Right kidney (tissue), 9 donors: ENCODE data around the gene GPR149.
"Not testable (repeated sequence)": the region's sequence is repeated elsewhere in the genome, so short reads cannot be mapped to it uniquely, and the experiment has no call there.

Experiments
- DNase-seq: peaks from one replicate; pipeline ENCODE4 v3.0.0-alpha.2; 2016
- long read RNA-seq, 8 donors: transcript quantifications; one replicate each; lab custom pipeline, GENCODE V29; 2026

The GPR149 gene, protein sequence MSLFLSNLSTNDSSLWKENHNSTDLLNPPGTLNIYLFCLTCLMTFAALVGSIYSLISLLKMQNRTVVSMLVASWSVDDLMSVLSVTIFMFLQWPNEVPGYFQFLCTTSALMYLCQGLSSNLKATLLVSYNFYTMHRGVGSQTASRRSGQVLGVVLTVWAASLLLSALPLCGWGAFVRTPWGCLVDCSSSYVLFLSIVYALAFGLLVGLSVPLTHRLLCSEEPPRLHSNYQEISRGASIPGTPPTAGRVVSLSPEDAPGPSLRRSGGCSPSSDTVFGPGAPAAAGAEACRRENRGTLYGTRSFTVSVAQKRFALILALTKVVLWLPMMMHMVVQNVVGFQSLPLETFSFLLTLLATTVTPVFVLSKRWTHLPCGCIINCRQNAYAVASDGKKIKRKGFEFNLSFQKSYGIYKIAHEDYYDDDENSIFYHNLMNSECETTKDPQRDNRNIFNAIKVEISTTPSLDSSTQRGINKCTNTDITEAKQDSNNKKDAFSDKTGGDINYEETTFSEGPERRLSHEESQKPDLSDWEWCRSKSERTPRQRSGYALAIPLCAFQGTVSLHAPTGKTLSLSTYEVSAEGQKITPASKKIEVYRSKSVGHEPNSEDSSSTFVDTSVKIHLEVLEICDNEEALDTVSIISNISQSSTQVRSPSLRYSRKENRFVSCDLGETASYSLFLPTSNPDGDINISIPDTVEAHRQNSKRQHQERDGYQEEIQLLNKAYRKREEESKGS
- long read RNA-seq, donor 1 = 0 reads
- long read RNA-seq, donor 2 = 0 reads
- long read RNA-seq, donor 3 = 0 reads
- long read RNA-seq, donor 4 = 0 reads
- long read RNA-seq, donor 5 = 0 reads
- long read RNA-seq, donor 6 = 0 reads
- long read RNA-seq, donor 7 = 0 reads
- long read RNA-seq, donor 8 = 0 reads

DNA sequence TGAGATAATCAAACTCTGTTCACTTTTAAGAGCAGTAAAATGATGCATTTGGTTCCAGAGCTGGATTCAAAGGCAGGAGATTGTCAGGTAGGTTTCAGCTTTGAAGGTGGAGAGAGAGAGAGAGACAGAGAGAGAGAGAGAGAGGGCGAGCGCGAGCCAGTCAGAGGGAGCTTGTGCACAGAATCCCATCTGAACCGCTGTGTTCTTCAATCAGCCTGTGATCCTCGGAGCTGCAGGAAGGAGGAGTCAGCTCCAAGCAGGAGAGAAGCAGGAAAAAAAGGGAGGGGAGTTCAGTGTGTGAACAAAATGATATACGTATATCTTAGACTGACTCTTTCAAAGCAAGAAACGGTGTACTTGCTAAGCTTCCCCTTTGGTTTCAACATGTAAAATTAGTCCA, at the start of gene GPR149:
Gene GPR149, minus strand, starts transcription at position 177 of the 400 bp plus-strand sequence. CDS start 575 bp downstream, outside the sequence.
- no peak for DNase-seq

DNA sequence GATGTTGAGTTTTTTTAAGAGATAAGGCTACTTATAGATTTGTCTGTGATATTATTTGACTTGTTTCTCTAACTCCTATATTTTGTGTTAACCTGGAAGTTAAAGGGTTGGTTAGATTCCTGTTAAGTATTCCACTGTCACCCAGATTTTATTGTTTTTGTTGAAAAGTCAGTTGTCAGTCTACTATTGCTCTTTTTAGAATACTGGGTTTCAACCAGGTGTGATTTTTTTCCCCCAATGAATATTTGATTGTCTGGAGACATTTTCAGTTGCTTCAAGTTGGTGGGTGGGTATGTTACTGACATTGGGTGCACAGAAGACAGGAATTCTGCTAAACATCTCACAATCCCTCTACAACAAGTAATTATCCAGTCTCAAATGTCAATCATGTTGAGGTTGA, 43.8 kb upstream of the GPR149 start:
- no peak for DNase-seq

DNA sequence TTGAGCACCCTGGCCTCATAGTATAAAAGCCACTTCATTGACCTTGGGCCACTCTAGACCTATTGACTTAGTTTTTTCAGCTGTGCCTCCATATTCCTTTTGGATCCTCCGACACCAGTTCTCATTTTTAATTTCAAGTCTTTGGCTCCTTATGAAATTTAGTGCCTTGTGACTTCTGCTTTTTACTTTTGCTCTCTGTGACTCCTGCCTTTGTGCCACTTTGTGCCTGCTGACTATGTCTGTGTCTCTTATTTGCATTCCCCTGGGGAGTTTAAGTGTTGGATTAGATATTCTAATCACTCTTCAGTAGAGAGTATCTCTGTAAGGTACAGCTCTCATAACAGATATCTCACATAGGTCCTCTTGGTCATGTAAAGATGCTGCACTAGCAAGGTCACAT, 39.6 kb upstream of the GPR149 start:
- DNase-seq = no peak

DNA sequence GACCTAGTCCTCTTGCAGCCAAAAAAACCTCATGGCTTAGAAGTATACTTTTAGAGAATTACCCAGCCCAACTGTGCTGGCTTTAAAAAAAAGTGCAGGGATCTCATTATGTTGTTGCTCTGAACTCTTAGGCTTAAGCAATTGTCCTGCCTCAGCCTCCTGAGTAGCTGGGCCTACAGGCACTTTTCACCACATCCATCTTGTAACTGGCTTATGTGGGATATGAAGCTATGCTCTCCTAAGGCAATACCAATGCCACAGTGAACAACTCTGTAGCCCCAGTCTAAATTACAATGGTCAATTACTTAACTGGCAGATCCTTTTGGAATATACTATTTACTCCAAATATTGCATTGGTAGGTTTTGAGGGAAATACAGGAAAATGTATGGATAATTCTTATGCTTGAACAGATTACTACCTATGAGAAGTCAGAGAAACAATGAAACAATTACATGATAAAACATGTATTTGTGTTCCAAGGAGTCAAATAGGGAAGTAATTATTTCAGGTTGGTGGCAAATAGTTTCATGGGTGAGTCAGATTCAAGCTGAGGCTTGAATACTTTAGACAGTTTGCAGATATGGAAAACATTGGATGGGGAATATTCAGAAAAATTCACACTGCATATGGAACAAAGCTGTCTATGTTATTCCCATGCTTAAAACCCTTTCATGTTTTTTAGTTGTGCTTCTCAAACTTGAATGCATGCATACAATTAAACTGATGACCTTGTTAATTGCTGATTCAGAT, 34.6 kb upstream of the GPR149 start:
- DNase-seq = no peak

DNA sequence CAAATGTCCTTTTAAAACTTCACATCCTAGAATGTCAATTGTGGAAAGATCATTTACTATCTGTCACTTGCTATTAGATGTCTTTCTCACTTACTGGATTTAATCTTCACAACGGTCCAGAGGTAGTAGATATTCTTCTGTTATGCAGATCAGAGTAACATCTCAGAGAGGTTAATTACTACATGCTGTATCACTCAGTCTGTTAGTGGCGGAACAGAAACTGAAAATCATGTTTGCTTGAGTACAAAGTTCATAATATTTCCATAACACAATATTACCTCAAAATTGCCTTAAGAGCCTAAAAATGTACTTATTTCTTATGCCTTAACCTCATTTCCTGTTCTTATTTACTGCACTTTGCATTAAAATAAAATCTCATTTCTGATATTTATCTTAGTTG, 28.6 kb upstream of the GPR149 start:
- no peak for DNase-seq

DNA sequence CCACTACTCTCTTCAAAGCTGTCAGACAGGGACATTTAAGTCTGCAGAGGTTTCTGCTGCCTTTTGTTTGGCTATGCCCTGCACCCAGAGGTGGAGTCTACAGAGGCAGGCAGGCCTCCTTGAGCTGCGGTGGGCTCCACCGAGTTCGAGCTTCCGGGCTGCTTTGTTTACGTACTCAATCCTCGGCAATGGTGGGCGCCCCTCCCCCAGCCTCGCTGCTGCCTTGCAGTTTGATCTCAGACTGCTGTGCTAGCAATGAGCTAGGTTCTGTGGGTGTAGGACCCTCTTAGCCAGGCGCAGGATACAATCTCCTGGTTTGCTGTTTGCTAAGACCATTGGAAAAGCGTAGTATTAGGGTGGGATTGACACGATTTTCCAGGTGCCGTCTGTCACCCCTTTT, 9.1 kb upstream of the GPR149 start:
- not testable (repeated sequence) for DNase-seq

DNA sequence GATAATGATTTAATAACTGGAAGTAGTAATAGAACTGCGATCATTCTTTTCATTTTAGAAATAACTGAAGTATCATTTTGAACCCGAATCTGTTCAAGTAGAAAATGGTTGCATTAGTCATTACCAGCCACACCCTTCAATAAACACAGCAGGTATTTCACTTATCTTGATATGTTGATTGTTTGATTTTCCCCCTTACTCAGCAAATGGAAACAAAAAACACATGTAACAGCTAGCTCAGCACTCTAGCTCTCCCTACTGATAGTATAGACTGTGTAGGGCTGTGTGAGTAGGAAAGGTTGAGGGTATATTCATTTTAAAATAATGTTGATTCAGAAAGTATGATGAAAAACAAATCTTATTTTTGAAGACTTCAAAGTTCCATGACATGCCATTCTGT, 1.1 kb upstream of the GPR149 start:
- no peak for DNase-seq

DNA sequence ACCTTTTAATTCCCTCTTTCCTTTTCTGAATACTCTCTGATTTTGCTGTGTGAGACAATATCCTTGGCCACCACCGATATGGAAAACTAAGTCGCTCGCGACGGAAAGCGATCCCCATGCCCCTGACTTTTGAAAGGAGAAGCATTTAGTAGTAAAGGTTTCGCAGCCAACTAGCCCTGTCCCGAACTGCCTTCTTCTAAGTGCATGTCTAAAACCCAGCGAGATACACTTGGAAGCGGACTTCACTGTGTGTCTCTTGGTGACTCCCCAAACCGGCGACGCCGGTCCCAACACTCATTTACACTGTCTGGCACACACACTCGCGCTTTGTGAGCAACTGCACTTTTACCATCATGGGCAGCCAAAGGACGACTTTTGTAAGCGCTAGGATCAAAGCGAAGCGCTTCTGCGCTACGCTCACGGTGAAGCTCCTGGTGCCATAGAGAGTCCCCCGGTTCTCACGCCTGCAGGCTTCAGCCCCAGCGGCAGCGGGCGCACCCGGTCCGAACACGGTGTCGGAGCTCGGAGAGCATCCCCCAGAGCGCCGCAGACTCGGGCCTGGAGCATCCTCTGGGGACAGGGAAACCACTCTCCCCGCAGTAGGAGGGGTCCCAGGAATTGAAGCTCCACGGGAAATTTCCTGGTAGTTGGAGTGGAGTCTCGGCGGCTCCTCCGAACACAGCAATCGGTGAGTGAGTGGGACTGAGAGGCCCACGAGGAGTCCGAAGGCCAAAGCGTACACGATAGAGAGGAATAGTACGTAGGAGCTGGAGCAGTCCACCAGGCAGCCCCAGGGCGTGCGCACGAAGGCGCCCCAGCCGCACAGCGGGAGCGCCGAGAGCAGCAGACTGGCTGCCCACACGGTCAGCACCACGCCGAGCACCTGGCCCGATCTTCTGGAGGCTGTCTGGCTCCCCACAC, 1.4 kb downstream of the GPR149 start:
- DNase-seq = peak; percentile 15

DNA sequence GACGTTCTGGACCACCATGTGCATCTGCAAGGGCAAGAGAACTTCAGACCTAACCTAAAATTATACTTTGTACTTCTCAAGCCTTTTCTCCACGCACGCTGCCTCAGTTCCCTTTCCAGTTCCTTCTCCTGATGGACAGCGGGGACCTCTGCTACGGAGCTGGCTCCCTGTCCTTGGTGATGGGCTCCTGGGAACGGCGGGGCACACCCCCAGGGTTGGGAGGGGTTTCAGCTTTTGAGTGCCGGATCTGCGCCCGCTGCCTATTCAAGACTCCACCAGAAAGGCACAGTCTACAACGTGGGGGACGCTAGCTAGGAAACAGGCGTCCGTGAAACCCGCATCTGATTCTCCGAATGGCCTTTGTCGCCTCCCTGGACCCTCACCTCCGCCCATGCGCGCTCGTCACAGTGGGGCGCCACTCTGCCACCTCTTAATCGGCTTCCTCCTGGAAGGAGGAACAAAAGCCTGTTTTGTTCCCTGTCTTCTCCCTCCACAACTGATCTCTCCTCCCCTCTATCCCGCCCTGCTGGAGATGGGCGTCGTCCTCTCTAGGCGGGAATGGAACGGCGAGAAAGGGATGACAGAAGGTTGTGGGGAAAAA, 2.2 kb downstream of the GPR149 start:
- DNase-seq = peak; percentile 6

DNA sequence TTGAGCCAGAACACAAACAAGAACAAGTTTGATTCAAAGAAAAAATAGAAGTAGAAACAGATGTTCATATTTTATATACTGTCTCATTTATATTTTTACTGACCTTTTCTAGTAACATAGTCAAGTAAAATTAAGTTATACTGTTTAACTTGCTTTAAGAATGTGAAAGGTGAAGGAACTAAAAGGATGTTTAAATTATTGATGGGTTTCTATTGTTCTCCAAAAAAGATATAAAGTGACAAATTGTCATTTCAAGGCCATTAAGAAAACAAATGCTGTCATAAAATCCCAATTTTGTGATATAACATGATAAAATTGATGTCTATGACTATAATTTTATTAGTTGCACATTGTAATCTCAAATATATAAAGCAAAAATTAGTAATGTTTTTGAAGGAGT, 7.3 kb downstream of the GPR149 start:
- no peak for DNase-seq

DNA sequence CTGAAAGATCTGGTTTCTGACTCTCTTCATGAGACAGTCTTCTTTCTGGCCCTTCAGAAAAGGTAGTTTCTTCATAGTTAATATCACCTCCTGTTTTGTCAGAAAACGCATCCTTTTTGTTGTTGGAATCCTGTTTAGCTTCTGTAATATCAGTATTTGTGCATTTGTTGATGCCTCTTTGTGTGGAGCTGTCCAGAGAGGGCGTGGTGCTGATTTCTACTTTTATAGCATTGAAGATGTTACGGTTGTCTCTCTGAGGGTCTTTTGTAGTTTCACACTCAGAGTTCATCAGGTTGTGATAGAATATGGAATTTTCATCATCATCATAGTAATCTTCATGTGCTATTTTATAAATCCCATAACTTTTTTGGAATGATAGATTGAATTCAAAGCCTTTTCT, 8.9 kb downstream of the GPR149 start:
- DNase-seq = no peak

DNA sequence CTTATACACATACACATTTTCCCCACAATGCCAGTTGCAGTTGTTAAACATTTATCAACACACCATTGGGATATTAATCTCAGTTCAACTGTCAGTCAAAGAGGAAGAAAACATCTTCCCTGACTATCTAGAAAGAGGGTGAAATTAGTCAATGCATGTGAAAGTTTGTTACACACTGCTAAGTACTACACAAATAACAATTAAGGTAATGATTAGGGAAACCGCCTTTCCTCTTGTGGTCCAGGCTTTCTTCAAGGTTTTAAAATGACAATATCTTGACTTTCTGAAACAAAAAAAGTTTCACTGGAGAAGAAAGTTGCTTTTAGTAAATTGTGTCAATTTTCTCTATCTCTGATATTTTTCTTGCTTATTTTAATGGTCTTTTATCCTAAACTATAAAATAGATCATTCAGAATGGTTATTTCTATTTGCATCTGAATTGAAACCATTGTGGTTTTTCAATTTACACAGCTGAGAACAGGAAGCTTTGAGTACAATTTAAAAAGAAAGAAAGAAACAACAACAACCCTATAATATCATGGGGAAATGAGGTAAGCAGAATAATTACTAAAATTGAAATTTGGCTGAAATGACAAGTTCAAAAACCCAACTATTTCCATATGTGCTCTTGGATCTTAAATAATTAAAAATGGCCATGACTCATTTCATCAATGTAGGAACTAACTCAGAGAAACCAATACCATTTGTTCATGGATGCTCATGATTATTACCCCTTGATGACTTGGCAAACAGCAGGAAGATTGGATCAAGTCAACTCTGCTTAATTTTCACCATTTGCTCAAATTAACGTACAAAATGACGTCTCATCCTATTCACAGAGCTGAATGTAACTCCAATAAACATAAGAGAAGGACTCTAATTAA, 31.7 kb downstream of the GPR149 start:
- no peak for DNase-seq

DNA sequence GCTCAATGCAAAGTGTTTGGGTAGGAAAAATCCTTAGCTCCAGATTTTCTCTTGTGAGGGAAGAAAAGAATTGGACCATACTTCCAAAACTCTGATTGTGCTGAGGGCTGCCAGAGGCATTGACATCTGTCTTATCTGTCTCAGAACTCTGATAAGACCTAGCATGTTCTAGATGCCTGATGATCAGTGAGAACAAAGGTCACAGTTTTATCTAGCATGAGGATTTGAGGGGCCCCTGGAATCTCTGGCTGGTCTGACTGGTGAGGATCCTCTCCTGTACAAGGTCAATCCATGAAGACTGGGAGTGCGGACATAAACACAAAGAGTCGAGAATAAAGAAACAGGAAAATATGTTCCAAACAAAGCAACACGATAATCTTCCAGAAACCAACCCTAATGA, 40.1 kb downstream of the GPR149 start:
- DNase-seq = no peak

DNA sequence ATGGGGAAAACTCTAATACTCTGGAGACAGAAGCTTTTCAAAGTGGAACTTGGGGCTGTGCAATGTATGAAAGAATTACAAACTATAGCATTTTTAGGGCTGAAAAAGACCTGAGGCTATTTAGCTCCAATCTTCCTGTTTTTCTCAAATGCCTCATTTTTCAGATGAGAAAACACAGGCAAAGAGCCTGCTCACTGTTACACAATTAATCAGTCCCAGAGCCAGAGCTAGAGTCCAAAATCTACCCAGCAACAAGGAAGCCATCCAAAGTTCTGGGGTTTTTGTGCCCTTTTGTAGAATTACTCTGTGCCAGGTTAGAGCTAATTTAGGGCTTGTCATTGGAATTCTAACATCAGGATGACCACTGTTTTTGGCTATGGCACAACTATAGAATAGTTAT, 45.5 kb downstream of the GPR149 start:
- no peak for DNase-seq

DNA sequence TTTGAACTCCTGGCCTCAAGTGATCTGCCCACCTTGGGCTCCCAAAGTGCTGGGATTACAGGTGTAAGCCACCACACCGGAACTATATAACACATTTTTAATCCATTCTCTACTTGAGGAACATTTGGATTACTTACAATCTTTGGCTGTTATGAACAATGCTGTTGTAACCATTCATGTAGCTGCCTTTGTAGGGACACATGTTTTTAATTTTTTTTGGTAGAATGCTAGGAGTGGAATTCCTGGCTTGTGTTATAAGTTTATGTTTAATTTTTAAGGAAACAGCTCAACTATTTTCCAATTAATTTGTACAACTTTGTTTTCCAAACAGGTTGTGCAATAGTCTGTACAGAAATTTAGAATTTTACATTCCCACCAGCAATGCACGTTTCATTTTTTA, 51.7 kb downstream of the GPR149 start:
- no peak for DNase-seq

DNA sequence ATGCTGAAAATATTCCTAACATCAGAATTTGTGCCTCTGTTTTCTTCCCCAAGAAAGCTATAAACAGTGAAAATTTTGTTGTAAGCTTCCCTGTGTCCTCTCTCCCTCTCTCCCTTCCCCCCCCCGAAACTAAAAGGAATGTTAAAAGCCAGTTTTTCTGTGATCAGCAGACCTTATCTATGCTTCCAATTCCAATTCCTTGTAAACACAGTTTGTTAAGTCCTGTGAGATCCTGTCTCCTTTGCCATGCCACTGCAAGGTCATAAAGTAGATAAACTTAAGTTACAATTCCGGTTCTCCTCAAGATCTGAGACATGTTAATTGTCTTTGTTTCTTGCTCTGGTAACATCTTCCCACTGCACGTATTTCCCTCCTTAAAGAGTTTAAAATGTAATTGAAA, 62.8 kb downstream of the GPR149 start:
- no peak for DNase-seq

DNA sequence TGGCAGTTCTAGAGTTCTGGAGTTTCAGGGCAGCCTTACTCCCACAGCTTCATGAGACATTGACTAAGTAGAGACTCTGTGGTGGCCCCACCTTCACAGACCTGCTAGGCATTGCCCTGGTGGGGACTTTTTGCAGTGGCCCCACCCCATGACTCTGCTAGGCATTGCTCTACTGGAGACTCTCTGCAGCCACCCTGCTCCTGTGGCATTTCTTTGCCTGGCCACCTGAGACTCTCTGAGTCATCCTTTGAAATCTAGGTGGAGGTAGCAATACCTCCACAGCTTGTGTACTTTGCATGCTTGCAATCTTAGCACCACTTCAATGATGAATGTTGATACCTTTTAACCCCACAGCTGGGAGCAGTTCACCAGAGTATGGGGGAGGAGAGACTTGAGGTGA, 65.1 kb downstream of the GPR149 start:
- no peak for DNase-seq

DNA sequence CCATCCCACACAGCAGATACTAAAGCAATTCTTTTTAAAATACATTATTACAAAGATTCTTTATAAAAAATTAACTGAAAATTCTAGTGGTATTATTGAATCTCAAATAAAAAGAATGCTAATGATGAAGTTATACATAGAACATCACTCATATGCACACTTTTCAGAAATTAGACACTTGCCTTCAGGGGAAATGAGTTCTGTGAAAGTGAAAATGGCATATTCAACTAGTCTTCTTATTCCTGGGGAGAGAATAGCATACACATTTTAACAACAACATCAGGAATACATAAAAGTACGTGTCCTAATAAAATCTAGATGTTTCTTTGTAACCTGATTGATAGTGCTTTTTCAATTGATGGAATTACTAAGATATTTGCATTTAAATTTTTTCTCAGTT, 68.9 kb downstream of the GPR149 start:
- DNase-seq = no peak

DNA sequence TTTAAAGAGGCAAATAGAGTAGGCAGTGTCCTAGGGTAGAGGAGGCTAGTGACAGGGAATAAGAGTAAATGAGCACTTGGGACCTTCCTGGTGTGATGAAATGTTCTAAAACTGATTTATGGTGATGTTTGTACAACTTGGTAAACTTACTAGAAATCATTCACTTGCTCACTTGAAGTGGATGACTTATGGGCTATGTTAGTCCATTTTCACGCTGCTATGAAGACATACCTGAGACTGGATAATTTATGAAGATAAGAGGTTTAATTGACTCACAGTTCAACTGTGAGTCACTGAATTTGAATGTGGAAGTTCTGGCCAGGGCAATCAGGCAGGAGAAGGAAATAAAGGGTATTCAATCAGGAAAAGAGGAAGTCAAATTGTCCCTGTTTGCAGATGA, 74.0 kb downstream of the GPR149 start:
- no peak for DNase-seq

DNA sequence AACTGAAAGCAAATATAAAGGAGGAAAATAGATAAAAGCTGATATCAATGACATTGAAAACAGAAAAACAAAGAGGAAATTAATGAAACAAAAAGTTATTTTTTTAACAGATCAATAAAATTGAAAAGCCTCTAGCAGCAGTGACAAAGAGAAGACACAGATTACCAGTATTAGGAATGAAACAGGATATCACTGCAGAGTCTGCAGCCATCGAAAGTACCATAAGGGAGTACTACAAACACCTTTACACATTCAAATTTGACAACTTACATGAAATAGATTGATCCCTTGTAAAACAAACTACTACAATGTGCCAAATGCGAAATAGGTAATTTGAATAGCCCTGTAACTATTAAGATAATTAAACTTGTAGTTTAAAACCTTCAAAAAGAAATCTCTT, 80.8 kb downstream of the GPR149 start:
- no peak for DNase-seq
